Sciatic nerve (tissue), 2 donors: ENCODE measurements around the gene ANKRD23. TPM values are rescaled to one million over a fixed set of nuclear protein-coding genes. Genes with fewer than 3 reads are reported as not detected.

ENCODE experiments used
- ATAC-seq: fragments of 200-7000 bp; cut with Tn5 transposase; one replicate; pipeline ENCODE4 v1.9.1; 2020; ENCODE audit warnings: mild to moderate bottlenecking, moderate library complexity
- DNase-seq: peaks from one replicate; pipeline ENCODE4 v3.0.0-alpha.2; 2020; ENCODE audit warnings: low spot score
- intact Hi-C: fragments of 100-400 bp; cut with DNase I; formaldehyde crosslinking; loops from one replicate; pipeline ENCODE4 v1.14.2; 2022
- microRNA-seq: library from miRNA; unstranded; fragments of <30 nt; microRNA quantifications from one replicate; pipeline ENCODE4 v1.2.0, GENCODE V29; 2020
- total RNA-seq: library from RNA; stranded (reverse); fragmentation: NEBNext Ultra II Directional; extraction: Animal tissue kit (Norgen Biotek cat#: 25700); gene quantifications from one replicate; pipeline ENCODE4 v1.2.1, GENCODE V29; 2021
- donor health status: DM: no; HTN: no; CAD: no.
- donor health status: DM: no; HTN: no; CAD: no.

The ANKRD23 gene
- total RNA-seq, 1 donor from 2014 or later = 8.3 TPM

DNA sequence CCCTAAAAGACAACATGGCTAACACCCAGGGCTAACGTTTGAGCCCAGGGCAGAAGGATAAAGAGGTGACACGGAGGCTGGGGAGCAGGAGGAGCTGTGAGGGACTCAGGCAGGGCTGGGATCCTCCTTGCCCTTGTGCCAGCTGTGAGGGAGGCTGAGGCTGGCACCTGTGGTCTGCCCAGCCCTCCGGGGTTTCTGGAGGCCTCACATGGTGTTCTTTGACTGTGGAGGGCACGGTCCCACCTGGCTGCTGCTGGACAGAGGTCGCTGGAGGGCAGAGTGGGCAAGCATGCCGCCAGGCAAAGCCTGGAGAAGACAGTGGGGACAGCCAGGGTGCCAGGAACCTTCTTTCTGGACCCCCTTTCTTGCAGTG is 54.6 kb downstream of the ANKRD23 start:
- ATAC-seq (no peak), DNase-seq (no peak)
- intact Hi-C loops = no loop called here

- DNase-seq = no peak
- intact Hi-C loops = no loop called here
- peak; percentile 70 for ATAC-seq
Measured at GRCh38 chr2:96788442-96789244, 55.2 kb downstream of the ANKRD23 start.

Small RNA genes within 50 kb of the gene (microRNA-seq; reads per million reads assigned to microRNA genes)
- not detected for gene MIR3127

Other genes starting within 250 kb of the ANKRD23 start
- 59.9 TPM for gene KANSL3, start 205.7 kb downstream of the ANKRD23 start, total RNA-seq
- gene FER1L5, start 201.3 kb downstream of the ANKRD23 start, total RNA-seq = 0.71 TPM
- gene LMAN2L, start 104.0 kb downstream of the ANKRD23 start, total RNA-seq = 19.3 TPM
- 13.9 TPM for gene CNNM4, start 83.1 kb downstream of the ANKRD23 start, total RNA-seq
- 26.4 TPM for gene CNNM3, start 27.8 kb downstream of the ANKRD23 start, total RNA-seq
- gene ANKRD39, start 14.0 kb upstream of the ANKRD23 start, total RNA-seq = 15.9 TPM
- gene SEMA4C, start 26.1 kb upstream of the ANKRD23 start, total RNA-seq = 136 TPM
- 23.1 TPM for gene FAM178B, start 142.6 kb upstream of the ANKRD23 start, total RNA-seq